ENCODE measurements around the gene ADGRD2. TPM values are rescaled to one million over a fixed set of nuclear protein-coding genes. Genes with fewer than 3 reads are reported as not detected.

The ADGRD2 gene
- total RNA-seq, 4 donors from 2014 or later: not detected

- no peak for TF ChIP-seq POLR2A (IDR thresholded peaks at IDR 0.05)
- TF ChIP-seq POLR2AphosphoS5 (IDR thresholded peaks at IDR 0.05): no peak
- TF ChIP-seq, protein P1, sequence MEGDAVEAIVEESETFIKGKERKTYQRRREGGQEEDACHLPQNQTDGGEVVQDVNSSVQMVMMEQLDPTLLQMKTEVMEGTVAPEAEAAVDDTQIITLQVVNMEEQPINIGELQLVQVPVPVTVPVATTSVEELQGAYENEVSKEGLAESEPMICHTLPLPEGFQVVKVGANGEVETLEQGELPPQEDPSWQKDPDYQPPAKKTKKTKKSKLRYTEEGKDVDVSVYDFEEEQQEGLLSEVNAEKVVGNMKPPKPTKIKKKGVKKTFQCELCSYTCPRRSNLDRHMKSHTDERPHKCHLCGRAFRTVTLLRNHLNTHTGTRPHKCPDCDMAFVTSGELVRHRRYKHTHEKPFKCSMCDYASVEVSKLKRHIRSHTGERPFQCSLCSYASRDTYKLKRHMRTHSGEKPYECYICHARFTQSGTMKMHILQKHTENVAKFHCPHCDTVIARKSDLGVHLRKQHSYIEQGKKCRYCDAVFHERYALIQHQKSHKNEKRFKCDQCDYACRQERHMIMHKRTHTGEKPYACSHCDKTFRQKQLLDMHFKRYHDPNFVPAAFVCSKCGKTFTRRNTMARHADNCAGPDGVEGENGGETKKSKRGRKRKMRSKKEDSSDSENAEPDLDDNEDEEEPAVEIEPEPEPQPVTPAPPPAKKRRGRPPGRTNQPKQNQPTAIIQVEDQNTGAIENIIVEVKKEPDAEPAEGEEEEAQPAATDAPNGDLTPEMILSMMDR (IDR thresholded peaks at IDR 0.05): no peak
- TF ChIP-seq EP300 (IDR thresholded peaks at IDR 0.05; ENCODE audit: low read depth): no peak
- WGBS, 2 donors (ENCODE audit: low coverage in 1 of 2): 87% methylated on average over 16 of the region's 16 CpGs; no CpG with 5 or more reads in 1 of the 2 donors
- peaks cover 72% of the 10 kb centered on the region for H3K27me3 ChIP-seq
- H3K4me3 ChIP-seq: no peak overlapping the region
- no peaks in the 10 kb centered on the region for H3K9me3 ChIP-seq
- intact Hi-C loops (cut with DNase I; ENCODE audit: low total_unique reads) (no loop called here), in situ Hi-C loops (cut with MboI; ENCODE audit: low pct_ligation_motif_present in 1 of 4, low pct_unique_long_range_greater_than_20kb in 1 of 4, low sequenced_read_pairs in 3 of 4) (no loop called here)
- H3K27ac ChIP-seq: no peak overlapping the region
- peaks cover 0 to 11% (median 8%) of the 10 kb centered on the region in 4 donors for H3K4me1 ChIP-seq
- no peaks in the 10 kb centered on the region for H3K36me3 ChIP-seq
- no peak for DNase-seq
These were observed 29.1 kb downstream of the ADGRD2 start for GRCh38 chr9:124479371-124479770.

DNA sequence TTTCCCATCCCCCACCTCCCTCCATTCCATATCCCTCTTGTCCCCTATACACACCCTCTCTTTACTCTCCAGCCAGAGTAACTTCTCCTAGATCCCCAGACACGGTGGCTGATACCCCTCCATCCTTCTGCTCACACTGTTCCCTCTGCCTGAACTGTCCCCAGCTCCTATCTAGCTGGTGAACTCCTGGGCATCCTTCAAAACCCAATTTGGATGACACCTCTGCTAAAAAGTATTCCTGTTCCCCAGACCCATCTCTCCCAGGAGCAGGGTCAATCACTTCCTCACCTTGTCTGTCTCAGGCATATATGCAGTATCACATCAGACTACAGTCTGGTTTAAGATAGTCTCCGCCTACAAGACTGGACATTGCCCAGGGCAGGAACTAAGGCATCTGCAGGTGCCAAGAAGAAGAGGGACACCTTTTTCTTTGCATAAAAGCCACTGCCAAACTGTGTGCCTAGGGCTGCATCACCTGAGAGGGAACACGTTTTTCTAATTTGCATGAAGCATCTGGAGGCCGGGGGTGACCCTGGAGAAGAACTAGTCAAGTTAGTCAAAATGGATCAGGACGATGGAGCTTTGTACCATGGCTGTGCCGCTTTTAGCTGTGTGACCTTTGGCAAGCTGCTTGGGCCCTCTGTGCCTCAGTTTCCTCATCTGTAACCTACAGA, 29.8 kb downstream of the ADGRD2 start:
- peaks cover 0 to 11% (median 8%) of the 10 kb centered on the region in 4 donors for H3K4me1 ChIP-seq
- no peak for DNase-seq
- peaks cover 76% of the 10 kb centered on the region for H3K27me3 ChIP-seq
- H3K9me3 ChIP-seq: no peaks in the 10 kb centered on the region
- H3K36me3 ChIP-seq: no peaks in the 10 kb centered on the region
- 40 to 55% methylated on average over 1 to 6 of the region's 6 CpGs for WGBS, 2 donors (ENCODE audit: low coverage in 1 of 2)
- no peak overlapping the region for H3K27ac ChIP-seq
- intact Hi-C loops (cut with DNase I; ENCODE audit: low total_unique reads): no loop called here
- no peak overlapping the region for H3K4me3 ChIP-seq
- in situ Hi-C loops (cut with MboI; ENCODE audit: low pct_ligation_motif_present in 1 of 4, low pct_unique_long_range_greater_than_20kb in 1 of 4, low sequenced_read_pairs in 3 of 4): no loop called here
- TF ChIP-seq POLR2A (IDR thresholded peaks at IDR 0.05) (no peak), EP300 (IDR thresholded peaks at IDR 0.05; ENCODE audit: low read depth) (no peak), POLR2AphosphoS5 (IDR thresholded peaks at IDR 0.05) (no peak)
- TF ChIP-seq, protein P1 (IDR thresholded peaks at IDR 0.05): no peak

- H3K27me3 ChIP-seq: peaks cover 80% of the 10 kb centered on the region
- in situ Hi-C loops (cut with MboI; ENCODE audit: low pct_ligation_motif_present in 1 of 4, low pct_unique_long_range_greater_than_20kb in 1 of 4, low sequenced_read_pairs in 3 of 4): no loop called here
These were observed 30.4 kb downstream of the ADGRD2 start for GRCh38 chr9:124480621-124480981.

GRCh38 chr9:124481115-124481514, 30.9 kb downstream of the ADGRD2 start:
- 65% methylated on average over 11 of the region's 17 CpGs; no CpG with 5 or more reads in 1 of the 2 donors for WGBS, 2 donors (ENCODE audit: low coverage in 1 of 2)
- H3K36me3 ChIP-seq: no peaks in the 10 kb centered on the region
- no peak for DNase-seq
- H3K27ac ChIP-seq: no peak overlapping the region
- intact Hi-C loops (cut with DNase I; ENCODE audit: low total_unique reads) (no loop called here), in situ Hi-C loops (cut with MboI; ENCODE audit: low pct_ligation_motif_present in 1 of 4, low pct_unique_long_range_greater_than_20kb in 1 of 4, low sequenced_read_pairs in 3 of 4) (no loop called here)
- H3K27me3 ChIP-seq: peaks cover 80% of the 10 kb centered on the region
- no peaks in the 10 kb centered on the region for H3K9me3 ChIP-seq
- no peak overlapping the region for H3K4me3 ChIP-seq
- TF ChIP-seq, protein P1 (IDR thresholded peaks at IDR 0.05): no peak
- H3K4me1 ChIP-seq: peaks cover 0 to 11% (median 8%) of the 10 kb centered on the region in 4 donors

More at GRCh38 chr9:124480621-124480981, 30.4 kb downstream of the ADGRD2 start:
- no peak overlapping the region for H3K27ac ChIP-seq
- H3K4me3 ChIP-seq: no peak overlapping the region
- H3K4me1 ChIP-seq: peaks cover 0 to 11% (median 8%) of the 10 kb centered on the region in 4 donors
- WGBS, 2 donors (ENCODE audit: low coverage in 1 of 2): 24% methylated on average over 7 of the region's 7 CpGs; no CpG with 5 or more reads in 1 of the 2 donors
- H3K9me3 ChIP-seq: no peaks in the 10 kb centered on the region
- intact Hi-C loops (cut with DNase I; ENCODE audit: low total_unique reads): no loop called here
- H3K36me3 ChIP-seq: no peaks in the 10 kb centered on the region
- TF ChIP-seq POLR2AphosphoS5 (IDR thresholded peaks at IDR 0.05): no peak
- TF ChIP-seq, protein P1 (IDR thresholded peaks at IDR 0.05): peak in 3 of 5 experiments; percentile 21 to 29 (median 24)
- no peak for DNase-seq

Measured in transverse colon (tissue), 4 donors.